ENCODE data around the gene CHURC1.
A peak's percentile ranks its signal among the peaks of the same experiment; 100 is the strongest.

The CHURC1 gene

DNA sequence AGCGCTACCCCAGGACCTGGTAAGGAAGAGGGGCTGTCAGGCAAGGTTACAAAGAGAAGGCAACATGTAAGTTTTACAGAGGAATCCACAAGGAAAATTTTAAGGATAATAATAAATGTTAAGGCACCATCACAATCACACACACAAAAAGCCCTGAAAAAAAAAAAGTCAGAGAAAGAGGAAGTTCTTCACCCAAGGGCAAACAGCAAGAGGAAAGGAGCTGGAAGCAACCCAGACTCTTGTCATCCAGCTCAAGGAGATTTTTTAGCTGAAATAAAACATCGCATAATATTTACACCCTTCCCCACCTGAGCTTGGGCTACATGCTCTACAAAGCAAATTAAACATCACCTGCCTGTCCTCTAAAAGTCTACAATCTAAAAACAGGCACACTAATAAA, 44.1 kb upstream of the CHURC1 start:
- peaks cover 20% of the 10 kb centered on the region for H3K9me3 Mint-ChIP-seq
- H3K27me3 Mint-ChIP-seq (ENCODE audit: low read depth, poor library complexity): peaks cover 49% of the 10 kb centered on the region
- H3K4me3 Mint-ChIP-seq: no peak overlapping the region
- no peak for DNase-seq
- H3K36me3 Mint-ChIP-seq (ENCODE audit: low read depth): peaks cover 5% of the 10 kb centered on the region
- no peak for TF ChIP-seq CTCF (IDR thresholded peaks at IDR 0.05)
- no peak overlapping the region for H3K27ac Mint-ChIP-seq
- H3K4me1 Mint-ChIP-seq: peaks cover 17% of the 10 kb centered on the region

DNA sequence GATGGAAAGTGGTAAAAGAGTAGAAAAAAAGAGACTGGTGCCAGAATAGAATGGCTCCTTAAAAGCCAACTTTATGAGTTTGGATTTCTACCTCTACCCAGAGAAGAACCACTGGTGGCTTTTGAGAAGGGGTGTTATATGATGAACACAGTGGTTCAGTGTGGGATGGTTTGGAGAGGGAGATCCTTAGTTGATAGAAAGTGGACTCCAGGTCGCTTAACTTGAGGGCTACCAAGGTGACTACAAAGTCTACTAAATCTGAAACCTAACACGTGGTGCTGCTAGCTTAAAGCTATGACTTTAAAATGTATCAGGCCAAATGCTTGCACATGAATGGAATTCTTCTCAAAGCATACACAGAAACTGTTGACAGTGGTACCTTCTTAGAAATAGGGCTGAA, 42.9 kb upstream of the CHURC1 start:
- Mint-ChIP-seq H3K4me3 (no peak overlapping the region), H3K27ac (no peak overlapping the region), H3K9me3 (peaks cover 20% of the 10 kb centered on the region), H3K27me3 (ENCODE audit: low read depth, poor library complexity) (peaks cover 59% of the 10 kb centered on the region), H3K4me1 (peaks cover 5% of the 10 kb centered on the region), H3K36me3 (ENCODE audit: low read depth) (peaks cover 5% of the 10 kb centered on the region)
- DNase-seq: no peak
- no peak for TF ChIP-seq CTCF (IDR thresholded peaks at IDR 0.05)

- peaks cover 80% of the 10 kb centered on the region for H3K27me3 Mint-ChIP-seq (ENCODE audit: low read depth, poor library complexity)
- no peak overlapping the region for H3K4me3 Mint-ChIP-seq
- peaks cover 5% of the 10 kb centered on the region for H3K36me3 Mint-ChIP-seq (ENCODE audit: low read depth)
- DNase-seq: no peak
- no peak for TF ChIP-seq CTCF (IDR thresholded peaks at IDR 0.05)
- no peak overlapping the region for H3K27ac Mint-ChIP-seq
- peaks cover 20% of the 10 kb centered on the region for H3K9me3 Mint-ChIP-seq
- peaks cover 12% of the 10 kb centered on the region for H3K4me1 Mint-ChIP-seq
Observed at GRCh38 chr14:64873506-64874219, 40.6 kb upstream of the CHURC1 start.

DNA sequence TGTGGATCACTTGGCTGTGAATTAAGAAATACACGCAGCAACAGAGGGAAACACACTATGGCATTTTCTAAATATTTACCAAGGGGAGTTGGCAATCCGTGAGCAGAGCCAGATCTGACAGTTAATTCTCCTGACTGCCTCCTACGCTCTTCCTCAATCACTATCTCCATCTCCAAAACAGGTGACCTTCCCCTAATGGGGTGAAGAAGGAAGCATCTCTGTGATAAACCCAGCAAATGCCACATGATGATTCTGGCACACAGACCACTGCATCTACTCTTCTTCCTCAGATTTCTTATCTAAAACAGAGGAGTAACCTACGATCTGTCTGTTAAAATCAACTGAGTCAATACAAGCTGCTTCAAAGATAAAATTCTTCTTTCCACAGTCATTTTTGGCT, 38.9 kb upstream of the CHURC1 start:
- no peak overlapping the region for H3K27ac Mint-ChIP-seq
- no peak for DNase-seq
- H3K36me3 Mint-ChIP-seq (ENCODE audit: low read depth): peaks cover 5% of the 10 kb centered on the region
- no peak for TF ChIP-seq CTCF (IDR thresholded peaks at IDR 0.05)
- no peak overlapping the region for H3K4me3 Mint-ChIP-seq
- peaks cover 85% of the 10 kb centered on the region for H3K27me3 Mint-ChIP-seq (ENCODE audit: low read depth, poor library complexity)
- peaks cover 16% of the 10 kb centered on the region for H3K4me1 Mint-ChIP-seq
- peaks cover 20% of the 10 kb centered on the region for H3K9me3 Mint-ChIP-seq

DNA sequence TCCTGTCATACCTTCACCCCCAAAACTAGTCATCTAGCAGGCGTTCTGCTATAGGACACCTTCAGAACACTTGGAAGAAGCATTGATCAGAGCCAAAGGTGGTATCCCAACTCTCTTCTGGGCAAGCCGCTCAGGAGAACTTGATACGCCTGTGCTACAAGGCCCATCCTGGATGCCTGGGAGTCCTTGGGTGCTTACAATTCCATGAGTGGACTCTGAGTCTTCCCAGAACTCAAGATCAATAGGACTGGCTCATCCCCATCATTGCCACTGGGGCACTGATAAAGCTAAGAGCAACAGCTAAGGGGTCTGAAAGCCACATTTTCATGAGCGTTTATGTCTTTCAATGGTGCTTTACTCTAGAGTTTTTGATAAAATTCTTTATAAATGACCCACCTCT, 36.4 kb upstream of the CHURC1 start:
- Mint-ChIP-seq H3K27ac (no peak overlapping the region), H3K27me3 (ENCODE audit: low read depth, poor library complexity) (peaks cover 92% of the 10 kb centered on the region), H3K36me3 (ENCODE audit: low read depth) (peaks cover 2% of the 10 kb centered on the region), H3K4me1 (peaks cover 20% of the 10 kb centered on the region), H3K9me3 (peaks cover 14% of the 10 kb centered on the region), H3K4me3 (peak overlapping the region; percentile 83)
- no peak for TF ChIP-seq CTCF (IDR thresholded peaks at IDR 0.05)
- DNase-seq: no peak

Data from nephron progenitor cell (in vitro differentiated cells).